GM12878 (cell line): ENCODE measurements around the gene DHDDS. TPM values are rescaled to one million over a fixed set of nuclear protein-coding genes. Genes with fewer than 3 reads are reported as not detected.

ENCODE experiments used
- ATAC-seq: fragments of 200-7000 bp; cut with Tn5 transposase; 3 replicates; pipeline ENCODE4 v1.9.1; 2020; ENCODE audit warnings: mild to moderate bottlenecking, moderate library complexity
- BruUV-seq: library from RNA; stranded (reverse); fragments of 400-500 nt; replicated peaks from 2 replicates; lab custom pipeline; 2021; lab: Mats Ljungman, UMichigan
- CTCF ChIA-PET: fragments of 300-600 bp; sonication (Branson Sonifier 250); formaldehyde crosslinking; extraction: SDS; loops from one replicate; lab custom pipeline; 2021; ENCODE audit warnings: inconsistent platforms; lab: Yijun Ruan, JAX
- POLR2A ChIA-PET: fragments of 350-600 bp; formaldehyde crosslinking; extraction: SDS; loops from one replicate; lab custom pipeline; 2021; ENCODE audit warnings: inconsistent platforms; lab: Charles Lee
- RAD21 ChIA-PET: fragments of 300-600 bp; sonication (Branson Sonifier 250); formaldehyde crosslinking; loops from one replicate; lab custom pipeline; 2023; ENCODE audit warnings: antibody characterized with exemption; ENCODE audit not compliant: unreplicated experiment; lab: Charles Lee
- SMC1A ChIA-PET: fragments of 300-600 bp; sonication (Branson Sonifier 250); formaldehyde crosslinking; loops from one replicate; lab custom pipeline; 2023; ENCODE audit not compliant: unreplicated experiment, uncharacterized antibody; lab: Charles Lee
- DNase-seq: peaks from one replicate; pipeline ENCODE4 v3.0.0-alpha.2; 2011; ENCODE audit warnings: low read depth, low spot score
- FAIRE-seq: peaks from 3 replicates; lab custom pipeline; 2011; peaks lifted over from hg19 to GRCh38; lab: Jason Lieb, UNC
- H2AFZ ChIP-seq: 2 replicates; pipeline ENCODE4 v1.6.0; 2011; ENCODE audit warnings: low read depth, low read length, control low read depth; ENCODE audit not compliant: control insufficient read depth
- H3K27ac ChIP-seq: 2 replicates; pipeline ENCODE4 v1.5.1; 2011; ENCODE audit warnings: control low read depth; ENCODE audit not compliant: control insufficient read depth, insufficient read depth
- H3K27me3 ChIP-seq, 2 experiments: replicated peaks in 1 of 2; 2 replicates each; pipeline versions ENCODE4 v1.6.0 to v1.6.1; 2011; ENCODE audit warnings: low read length in 1 of 2; ENCODE audit not compliant: control insufficient read depth in 2 of 2, insufficient read depth in 2 of 2
- H3K36me3 ChIP-seq, 2 experiments: 2 replicates each; pipeline ENCODE4 v1.5.1; 2011; ENCODE audit warnings: low read length in 1 of 2; ENCODE audit not compliant: control insufficient read depth in 2 of 2, insufficient read depth in 2 of 2
- H3K4me1 ChIP-seq: 2 replicates; pipeline ENCODE4 v1.6.1; 2011; ENCODE audit warnings: mild to moderate bottlenecking, low read length, moderate library complexity, mixed read lengths; ENCODE audit not compliant: control insufficient read depth, insufficient read depth
- H3K4me2 ChIP-seq: 2 replicates; pipeline ENCODE4 v1.6.0; 2011; ENCODE audit warnings: control low read depth; ENCODE audit not compliant: control insufficient read depth, insufficient read depth
- H3K4me3 ChIP-seq: fragments of 200-600 bp; sonication (generic); 2 replicates; pipeline ENCODE4 v1.5.1; 2016
- H3K79me2 ChIP-seq: 2 replicates; pipeline ENCODE4 v1.6.0; 2011; ENCODE audit warnings: low read length; ENCODE audit not compliant: control insufficient read depth, insufficient read depth
- H3K9ac ChIP-seq: 2 replicates; pipeline ENCODE4 v1.8.0; 2011; ENCODE audit warnings: low read length, control low read depth, mixed read lengths; ENCODE audit not compliant: control insufficient read depth, insufficient read depth
- H3K9me3 ChIP-seq: replicated peaks from 3 replicates; pipeline ENCODE4 v1.5.1; 2011; ENCODE audit warnings: mild to moderate bottlenecking, low read length; ENCODE audit not compliant: control insufficient read depth, insufficient read depth
- H4K20me1 ChIP-seq: 2 replicates; pipeline ENCODE4 v1.6.0; 2011; ENCODE audit not compliant: control insufficient read depth, insufficient read depth
- BACH1 ChIP-seq: fragments of 450-650 bp; IDR thresholded peaks from 2 replicates; pipeline ENCODE4 v1.6.1; 2017; ENCODE audit warnings: mild to moderate bottlenecking, borderline replicate concordance
- BRCA1 ChIP-seq: IDR thresholded peaks from 2 replicates; pipeline ENCODE4 v1.6.1; 2011; ENCODE audit warnings: low read depth, low read length, improper control_type of control experiment
- CBX5 ChIP-seq: sonication (generic); IDR thresholded peaks from 2 replicates; pipeline ENCODE4 v1.6.1; 2016; ENCODE audit warnings: low read depth, moderate library complexity, mild to moderate bottlenecking, inconsistent platforms
- CTCF ChIP-seq, 3 experiments: IDR thresholded peaks in 2 of 3; conservative IDR thresholded peaks in 1 of 3; 2 replicates each; pipeline ENCODE4 v1.5.1; 2011; ENCODE audit warnings: low read depth in 3 of 3, low read length in 3 of 3, mild to moderate bottlenecking in 3 of 3, control low read depth in 2 of 3, moderate library complexity in 2 of 3, inconsistent platforms in 1 of 3, mixed read lengths in 1 of 3; ENCODE audit not compliant: control insufficient read depth in 2 of 3, insufficient read depth in 1 of 3; ENCODE audit errors: extremely low read depth in 1 of 3
- GABPA ChIP-seq: IDR thresholded peaks from 2 replicates; pipeline ENCODE4 v1.6.1; 2014; ENCODE audit warnings: antibody characterized with exemption, low read depth, mild to moderate bottlenecking, inconsistent platforms
- MTA2 ChIP-seq: fragments of 450-650 bp; IDR thresholded peaks from 2 replicates; pipeline ENCODE4 v1.6.1; 2016; ENCODE audit warnings: low read depth, mild to moderate bottlenecking, moderate library complexity
- NR2F1 ChIP-seq: fragments of 450-650 bp; conservative IDR thresholded peaks from 2 replicates; pipeline ENCODE4 v1.6.1; 2017; ENCODE audit warnings: mild to moderate bottlenecking
- RELB ChIP-seq: fragments of 450-650 bp; IDR thresholded peaks from 2 replicates; pipeline ENCODE4 v1.6.1; 2017; ENCODE audit warnings: low read depth, mild to moderate bottlenecking, moderate library complexity
- SMAD5 ChIP-seq: IDR thresholded peaks from 2 replicates; pipeline ENCODE4 v1.6.1; 2016; ENCODE audit warnings: antibody characterized with exemption, low read depth
- SMARCA5 ChIP-seq: fragments of 450-650 bp; IDR thresholded peaks from 2 replicates; pipeline ENCODE4 v1.6.1; 2017; ENCODE audit warnings: mild to moderate bottlenecking
- WGBS: methylation state at CpG from one replicate; pipeline ENCODE4 v1.1.6; 2016; ENCODE audit warnings: low lambda C conversion rate; ENCODE audit not compliant: insufficient replicate concordance, insufficient coverage; ENCODE audit errors: missing lambda C conversion rate; 5-methylcytosine and 5-hydroxymethylcytosine counted together
- in situ Hi-C: fragments of 300-500 bp; cut with MboI; formaldehyde crosslinking; loops from 9 replicates; pipeline ENCODE4 v1.14.3; 2018; ENCODE audit warnings: mixed read lengths
- intact Hi-C: fragments of 100-400 bp; cut with micrococcal nuclease; formaldehyde crosslinking; loops from one replicate; pipeline ENCODE4 v1.14.2; 2022; ENCODE audit not compliant: unreplicated experiment
- polyA plus RNA-seq, 11 experiments: library from polyadenylated mRNA; depleted of rRNA in 4 of 11; unstranded in 6 of 11; stranded (reverse) in 5 of 11; fragments of >200 nt; fragmentation: Nextera tagmentation in 4 of 11; fragmentation: Illumina TruSeq in 1 of 11; extraction: Ambion mirVana in 4 of 11; extraction: Trizol in 1 of 11; gene quantifications; 1 replicate in 1 of 11; 2 replicates in 10 of 11; pipeline versions ENCODE4 v1.2.1 to v1.2.3, GENCODE V29; 2011 to 2016; ENCODE audit warnings: inconsistent platforms in 2 of 11, missing spikeins in 2 of 11, low read depth in 1 of 11
- total RNA-seq, 4 experiments: library from RNA; depleted of rRNA in 3 of 4; stranded (reverse); fragments of >200 nt in 3 of 4; fragmentation: Illumina TruSeq in 1 of 4; extraction: Trizol in 1 of 4; gene quantifications; 2 replicates each; pipeline versions ENCODE4 v1.2.1 to v1.2.3, GENCODE V29; 2013 to 2021
- TF ChIP-seq, protein P1 (sequence below): fragments of 450-650 bp; formaldehyde crosslinking; IDR thresholded peaks from 2 replicates; pipeline ENCODE4 v1.5.0; 2022; ENCODE audit warnings: mild to moderate bottlenecking, missing genetic modification characterization
- TF ChIP-seq, protein P2 (sequence below): IDR thresholded peaks from 2 replicates; pipeline ENCODE4 v1.6.1; 2011; ENCODE audit warnings: mild to moderate bottlenecking, low read depth, low read length, moderate library complexity; ENCODE audit not compliant: insufficient replicate concordance
- TF ChIP-seq, protein P3 (sequence below): IDR thresholded peaks from 2 replicates; pipeline ENCODE4 v1.6.1; 2011; ENCODE audit warnings: borderline replicate concordance, low read depth, mild to moderate bottlenecking, moderate library complexity, mixed read lengths, low read length; ENCODE audit not compliant: insufficient read depth; ENCODE audit errors: extremely low read length

The DHDDS gene
- total and polyA plus RNA-seq, 10 of the 15 experiments (the other 5 are each of a cell fraction or from before 2014, with no cell fraction given): 22.7 to 47.5 (median 36.4) TPM

DNA sequence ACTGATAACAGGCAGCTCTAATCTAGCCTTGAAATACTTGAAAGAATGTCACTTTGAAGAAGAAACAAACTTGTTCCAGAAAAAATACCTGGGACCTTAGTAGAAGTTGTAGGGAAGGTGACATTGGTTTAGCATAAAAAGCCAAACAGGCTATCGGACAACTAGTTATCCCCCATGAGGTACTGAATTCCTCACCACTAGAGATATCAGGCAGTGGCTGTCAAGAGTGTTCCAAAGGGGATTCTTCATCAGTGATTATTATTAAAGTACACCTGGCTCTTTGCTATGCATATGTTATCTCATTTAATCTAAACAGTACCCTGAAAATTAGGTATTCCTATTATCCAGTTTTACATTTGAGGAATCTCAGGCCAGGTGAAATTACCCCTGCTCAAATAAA lies 27.0 kb downstream of the DHDDS start (continued):
- TF ChIP-seq CTCF (IDR thresholded peaks at IDR 0.05 in 2 of 3, conservative IDR thresholded peaks at IDR 0.05 in 1 of 3; ENCODE audit: control insufficient read depth in 2 of 3, extremely low read depth in 1 of 3, insufficient read depth in 1 of 3, low read depth in 3 of 3, low read length in 3 of 3): no peak
- TF ChIP-seq, protein P1, sequence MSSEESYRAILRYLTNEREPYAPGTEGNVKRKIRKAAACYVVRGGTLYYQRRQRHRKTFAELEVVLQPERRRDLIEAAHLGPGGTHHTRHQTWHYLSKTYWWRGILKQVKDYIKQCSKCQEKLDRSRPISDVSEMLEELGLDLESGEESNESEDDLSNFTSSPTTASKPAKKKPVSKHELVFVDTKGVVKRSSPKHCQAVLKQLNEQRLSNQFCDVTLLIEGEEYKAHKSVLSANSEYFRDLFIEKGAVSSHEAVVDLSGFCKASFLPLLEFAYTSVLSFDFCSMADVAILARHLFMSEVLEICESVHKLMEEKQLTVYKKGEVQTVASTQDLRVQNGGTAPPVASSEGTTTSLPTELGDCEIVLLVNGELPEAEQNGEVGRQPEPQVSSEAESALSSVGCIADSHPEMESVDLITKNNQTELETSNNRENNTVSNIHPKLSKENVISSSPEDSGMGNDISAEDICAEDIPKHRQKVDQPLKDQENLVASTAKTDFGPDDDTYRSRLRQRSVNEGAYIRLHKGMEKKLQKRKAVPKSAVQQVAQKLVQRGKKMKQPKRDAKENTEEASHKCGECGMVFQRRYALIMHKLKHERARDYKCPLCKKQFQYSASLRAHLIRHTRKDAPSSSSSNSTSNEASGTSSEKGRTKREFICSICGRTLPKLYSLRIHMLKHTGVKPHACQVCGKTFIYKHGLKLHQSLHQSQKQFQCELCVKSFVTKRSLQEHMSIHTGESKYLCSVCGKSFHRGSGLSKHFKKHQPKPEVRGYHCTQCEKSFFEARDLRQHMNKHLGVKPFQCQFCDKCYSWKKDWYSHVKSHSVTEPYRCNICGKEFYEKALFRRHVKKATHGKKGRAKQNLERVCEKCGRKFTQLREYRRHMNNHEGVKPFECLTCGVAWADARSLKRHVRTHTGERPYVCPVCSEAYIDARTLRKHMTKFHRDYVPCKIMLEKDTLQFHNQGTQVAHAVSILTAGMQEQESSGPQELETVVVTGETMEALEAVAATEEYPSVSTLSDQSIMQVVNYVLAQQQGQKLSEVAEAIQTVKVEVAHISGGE (CRISPR knock-in tag): no peak
- TF ChIP-seq RELB: no peak

DNA sequence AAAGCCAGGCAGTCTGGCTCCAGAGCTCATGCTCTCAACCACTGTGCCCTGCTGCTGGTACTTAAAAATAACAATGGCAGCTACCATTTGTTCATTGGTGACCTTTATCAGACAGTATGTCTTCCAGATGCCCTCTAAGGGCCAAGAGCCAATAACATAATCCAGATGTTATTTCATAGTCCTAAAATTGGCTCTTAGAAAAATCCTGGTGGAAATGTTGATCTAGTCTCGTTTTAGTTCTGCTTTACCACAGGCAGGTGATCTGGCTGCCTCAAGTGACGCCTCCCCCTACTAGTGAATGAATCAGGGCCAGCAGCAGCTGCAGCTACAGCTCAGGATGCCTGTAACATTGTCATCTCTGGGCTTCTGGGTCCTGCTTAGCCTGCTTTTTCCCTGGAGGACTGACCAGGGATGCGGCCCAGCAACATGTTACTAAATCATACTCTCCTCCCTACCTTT lies 27.5 kb downstream of the DHDDS start:
- CTCF ChIA-PET: interaction anchor here (1.0 to 2.6 kb wide), 2 partner anchors 11 to 43 kb away, joined by 3 to 14 read pairs; partner anchors contain the start of gene HMGN2
- no peak for DNase-seq
- RAD21 ChIA-PET: no interaction called here
- in situ Hi-C loops (no loop called here), intact Hi-C loops (no loop called here)
- Histone ChIP-seq H3K9ac (no peak overlapping the region), H3K4me3 (no peak overlapping the region), H3K36me3 (peaks cover 4 to 19% of the 10 kb centered on the region in 2 experiments; a peak in 3 of 4 replicates), H3K27ac (no peak overlapping the region), H2AFZ (no peak overlapping the region), H3K9me3 (no peaks in the 10 kb centered on the region), H3K27me3 (no peaks in the 10 kb centered on the region), H4K20me1 (no peaks in the 10 kb centered on the region), H3K4me2 (no peak overlapping the region), H3K4me1 (no peaks in the 10 kb centered on the region), H3K79me2 (no peaks in the 10 kb centered on the region)
- no peak for FAIRE-seq
- no peak for ATAC-seq
- SMC1A ChIA-PET: no interaction called here
- POLR2A ChIA-PET: no interaction called here
- 72% methylated on average over 3 of the region's 3 CpGs for whole genome bisulfite sequencing
- no TSS peak for BruUV-seq
- TF ChIP-seq BACH1 (no peak), MTA2 (no peak), SMAD5 (no peak), NR2F1 (no peak), GABPA (no peak), SMARCA5 (no peak), CBX5 (no peak), BRCA1 (no peak)
- TF ChIP-seq, protein P2, sequence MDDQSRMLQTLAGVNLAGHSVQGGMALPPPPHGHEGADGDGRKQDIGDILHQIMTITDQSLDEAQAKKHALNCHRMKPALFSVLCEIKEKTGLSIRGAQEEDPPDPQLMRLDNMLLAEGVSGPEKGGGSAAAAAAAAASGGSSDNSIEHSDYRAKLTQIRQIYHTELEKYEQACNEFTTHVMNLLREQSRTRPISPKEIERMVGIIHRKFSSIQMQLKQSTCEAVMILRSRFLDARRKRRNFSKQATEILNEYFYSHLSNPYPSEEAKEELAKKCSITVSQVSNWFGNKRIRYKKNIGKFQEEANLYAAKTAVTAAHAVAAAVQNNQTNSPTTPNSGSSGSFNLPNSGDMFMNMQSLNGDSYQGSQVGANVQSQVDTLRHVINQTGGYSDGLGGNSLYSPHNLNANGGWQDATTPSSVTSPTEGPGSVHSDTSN: no peak
- TF ChIP-seq, protein P3, sequence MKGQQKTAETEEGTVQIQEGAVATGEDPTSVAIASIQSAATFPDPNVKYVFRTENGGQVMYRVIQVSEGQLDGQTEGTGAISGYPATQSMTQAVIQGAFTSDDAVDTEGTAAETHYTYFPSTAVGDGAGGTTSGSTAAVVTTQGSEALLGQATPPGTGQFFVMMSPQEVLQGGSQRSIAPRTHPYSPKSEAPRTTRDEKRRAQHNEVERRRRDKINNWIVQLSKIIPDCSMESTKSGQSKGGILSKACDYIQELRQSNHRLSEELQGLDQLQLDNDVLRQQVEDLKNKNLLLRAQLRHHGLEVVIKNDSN: no peak
